GM12892 (cell line): ENCODE measurements around the gene TTC28.

Experiments used
- POLR2A ChIP-seq: IDR thresholded peaks from 2 replicates; pipeline ENCODE4 v1.6.1; 2011; ENCODE audit warnings: low read depth, low read length, control low read depth
- POLR2AphosphoS5 ChIP-seq: IDR thresholded peaks from 2 replicates; pipeline ENCODE4 v1.6.1; 2011; ENCODE audit warnings: low read depth, low read length, control low read depth

DNA sequence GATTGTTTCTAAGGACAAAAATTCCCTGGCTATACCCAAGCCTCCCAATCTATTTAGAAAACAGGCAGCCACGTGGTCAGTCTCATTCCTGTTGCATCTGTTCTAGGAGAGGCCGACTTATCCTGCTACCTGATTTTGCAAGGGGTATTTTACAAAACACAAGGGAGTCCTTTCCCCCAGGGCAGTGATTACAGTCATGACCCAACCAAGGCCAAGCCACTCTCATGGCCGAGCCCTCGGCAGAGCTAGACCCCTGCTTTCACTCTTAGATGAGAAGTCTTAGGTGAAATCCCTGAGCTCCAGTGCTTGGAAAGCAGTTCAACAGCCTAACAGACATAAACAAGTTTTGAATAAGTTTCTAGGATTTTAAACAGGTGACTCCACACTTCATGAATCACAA, 671.6 kb downstream of the TTC28 start:
- TF ChIP-seq POLR2AphosphoS5 (no peak), POLR2A (no peak)
